HL-60 (cell line): ENCODE results near the gene DCAF7.

ENCODE experiments used
- GABPA ChIP-seq: IDR thresholded peaks from 2 replicates; pipeline ENCODE4 v1.6.1; 2012; ENCODE audit warnings: low read depth
- TF ChIP-seq, protein P1 (sequence below): IDR thresholded peaks from one replicate; pipeline ENCODE4 v1.5.1; 2011; ENCODE audit warnings: low read length, control low read depth, inconsistent platforms; ENCODE audit not compliant: insufficient read depth

DNA sequence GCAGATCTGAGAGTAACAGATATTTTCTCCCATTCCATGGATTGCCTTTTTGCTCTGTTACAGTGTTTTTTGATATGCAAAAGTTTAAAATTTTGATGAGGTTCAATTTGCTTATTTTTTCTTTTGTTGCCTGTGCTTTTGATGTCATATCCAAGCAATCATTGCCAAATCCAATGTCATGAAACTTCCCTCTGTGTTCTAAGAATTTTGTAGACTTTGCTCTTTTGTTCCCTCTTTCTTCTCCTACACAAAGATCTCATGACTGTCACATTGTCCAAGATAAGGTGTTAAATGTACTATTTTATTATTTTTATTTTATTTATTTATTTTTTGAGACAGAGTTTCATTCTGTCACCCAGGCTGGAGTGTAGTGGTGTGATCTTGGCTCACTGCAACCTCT, 46.0 kb upstream of the DCAF7 start:
- no peak for TF ChIP-seq GABPA
- TF ChIP-seq, protein P1, sequence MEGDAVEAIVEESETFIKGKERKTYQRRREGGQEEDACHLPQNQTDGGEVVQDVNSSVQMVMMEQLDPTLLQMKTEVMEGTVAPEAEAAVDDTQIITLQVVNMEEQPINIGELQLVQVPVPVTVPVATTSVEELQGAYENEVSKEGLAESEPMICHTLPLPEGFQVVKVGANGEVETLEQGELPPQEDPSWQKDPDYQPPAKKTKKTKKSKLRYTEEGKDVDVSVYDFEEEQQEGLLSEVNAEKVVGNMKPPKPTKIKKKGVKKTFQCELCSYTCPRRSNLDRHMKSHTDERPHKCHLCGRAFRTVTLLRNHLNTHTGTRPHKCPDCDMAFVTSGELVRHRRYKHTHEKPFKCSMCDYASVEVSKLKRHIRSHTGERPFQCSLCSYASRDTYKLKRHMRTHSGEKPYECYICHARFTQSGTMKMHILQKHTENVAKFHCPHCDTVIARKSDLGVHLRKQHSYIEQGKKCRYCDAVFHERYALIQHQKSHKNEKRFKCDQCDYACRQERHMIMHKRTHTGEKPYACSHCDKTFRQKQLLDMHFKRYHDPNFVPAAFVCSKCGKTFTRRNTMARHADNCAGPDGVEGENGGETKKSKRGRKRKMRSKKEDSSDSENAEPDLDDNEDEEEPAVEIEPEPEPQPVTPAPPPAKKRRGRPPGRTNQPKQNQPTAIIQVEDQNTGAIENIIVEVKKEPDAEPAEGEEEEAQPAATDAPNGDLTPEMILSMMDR, result no peak
